Inflammatory macrophage treated with lipopolysaccharide for 1 hour (primary cell): ENCODE results near the gene SCFD2.
A peak's percentile ranks its signal among the peaks of the same experiment; 100 is the strongest.

Experiments used
- DNase-seq, 2 donors: peaks; one replicate each; pipeline ENCODE4 v3.0.0-alpha.2; 2020 to 2022

SCFD2 gene

GRCh38 chr4:52979821-52980590 lies 385.9 kb downstream of the SCFD2 start:
- DNase-seq, result no peak

GRCh38 chr4:52979020-52979419 lies 386.8 kb downstream of the SCFD2 start:
- DNase-seq, result no peak

- DNase-seq, result no peak
These were observed 388.6 kb downstream of the SCFD2 start for GRCh38 chr4:52977252-52977651.

GRCh38 chr4:52976523-52977230 lies 389.2 kb downstream of the SCFD2 start:
- DNase-seq, result no peak

GRCh38 chr4:52968691-52969090 lies 397.2 kb downstream of the SCFD2 start:
- DNase-seq, result no peak

GRCh38 chr4:52968241-52968640 lies 397.6 kb downstream of the SCFD2 start:
- DNase-seq, result no peak

- no peak for DNase-seq
These were observed 399.1 kb downstream of the SCFD2 start for GRCh38 chr4:52966781-52967180.

GRCh38 chr4:52966172-52966571 lies 399.7 kb downstream of the SCFD2 start:
- DNase-seq, result no peak

- DNase-seq, result no peak
These were observed 401.2 kb downstream of the SCFD2 start for GRCh38 chr4:52964561-52965101.

- no peak for DNase-seq
These were observed 401.9 kb downstream of the SCFD2 start for GRCh38 chr4:52964011-52964410.

- DNase-seq, result no peak
These were observed 403.1 kb downstream of the SCFD2 start for GRCh38 chr4:52962721-52963120.

GRCh38 chr4:52961666-52962412 lies 404.0 kb downstream of the SCFD2 start:
- DNase-seq, result no peak

- DNase-seq, result no peak
These were observed 406.3 kb downstream of the SCFD2 start for GRCh38 chr4:52959541-52959940.

GRCh38 chr4:52957835-52958631 lies 407.8 kb downstream of the SCFD2 start:
- no peak for DNase-seq

GRCh38 chr4:52957220-52957686 lies 408.6 kb downstream of the SCFD2 start:
- no peak for DNase-seq

GRCh38 chr4:52956691-52957090 lies 409.2 kb downstream of the SCFD2 start:
- no peak for DNase-seq

- DNase-seq, result peak in 1 of 2 donors; percentile 5
These were observed 411.2 kb downstream of the SCFD2 start for GRCh38 chr4:52954560-52955170.

GRCh38 chr4:52952540-52952939 lies 413.3 kb downstream of the SCFD2 start:
- no peak for DNase-seq

- no peak for DNase-seq
These were observed 414.8 kb downstream of the SCFD2 start for GRCh38 chr4:52951016-52951415.

- DNase-seq, result no peak
These were observed 415.6 kb downstream of the SCFD2 start for GRCh38 chr4:52950226-52950625.

GRCh38 chr4:52949336-52949735 lies 416.5 kb downstream of the SCFD2 start:
- DNase-seq, result no peak

- no peak for DNase-seq
These were observed 417.8 kb downstream of the SCFD2 start for GRCh38 chr4:52948057-52948423.
